ENCODE data around the gene SLC25A42.
A peak's percentile ranks its signal among the peaks of the same experiment; 100 is the strongest.
"Not testable (repeated sequence)": the region's sequence is repeated elsewhere in the genome, so short reads cannot be mapped to it uniquely, and the experiment has no call there.

SLC25A42 gene

GRCh38 chr19:19139876-19140229 is 76.1 kb downstream of the SLC25A42 start:
- DNase-seq: no peak

GRCh38 chr19:19140476-19140875 is 76.7 kb downstream of the SLC25A42 start:
- no peak for DNase-seq

- no peak for DNase-seq
Measured at GRCh38 chr19:19142347-19142746, 78.6 kb downstream of the SLC25A42 start.

GRCh38 chr19:19145281-19145680 is 81.5 kb downstream of the SLC25A42 start:
- no peak for DNase-seq

GRCh38 chr19:19145684-19146608 is 82.2 kb downstream of the SLC25A42 start:
- peak; percentile 77 for DNase-seq

- DNase-seq: no peak
Measured at GRCh38 chr19:19146865-19147264, 83.1 kb downstream of the SLC25A42 start.

GRCh38 chr19:19147344-19147743 is 83.5 kb downstream of the SLC25A42 start:
- no peak for DNase-seq

- not testable (repeated sequence) for DNase-seq
Measured at GRCh38 chr19:19148504-19148903, 84.7 kb downstream of the SLC25A42 start.

GRCh38 chr19:19149435-19149834 is 85.6 kb downstream of the SLC25A42 start:
- no peak for DNase-seq

GRCh38 chr19:19151418-19151817 is 87.6 kb downstream of the SLC25A42 start:
- no peak for DNase-seq

- no peak for DNase-seq
Measured at GRCh38 chr19:19152668-19153384, 89.0 kb downstream of the SLC25A42 start.

- DNase-seq: no peak
Measured at GRCh38 chr19:19154768-19155494, 91.1 kb downstream of the SLC25A42 start.

- DNase-seq: no peak
Measured at GRCh38 chr19:19155495-19156219, 91.9 kb downstream of the SLC25A42 start.

GRCh38 chr19:19157808-19158207 is 94.0 kb downstream of the SLC25A42 start:
- DNase-seq: no peak

- DNase-seq: no peak
Measured at GRCh38 chr19:19159534-19159933, 95.7 kb downstream of the SLC25A42 start.

- DNase-seq: peak; percentile 44
Measured at GRCh38 chr19:19160461-19161035, 96.8 kb downstream of the SLC25A42 start.

- no peak for DNase-seq
Measured at GRCh38 chr19:19162495-19162894, 98.7 kb downstream of the SLC25A42 start.
